ENCODE measurements around the gene FEM1B. TPM values are rescaled to one million over a fixed set of nuclear protein-coding genes. Genes with fewer than 3 reads are reported as not detected.
A peak's percentile ranks its signal among the peaks of the same experiment; 100 is the strongest.

FEM1B gene
- polyA plus RNA-seq, 2 of the 4 experiments (the other 2 are of a cell fraction) = 19.5 to 59.1 TPM

DNA sequence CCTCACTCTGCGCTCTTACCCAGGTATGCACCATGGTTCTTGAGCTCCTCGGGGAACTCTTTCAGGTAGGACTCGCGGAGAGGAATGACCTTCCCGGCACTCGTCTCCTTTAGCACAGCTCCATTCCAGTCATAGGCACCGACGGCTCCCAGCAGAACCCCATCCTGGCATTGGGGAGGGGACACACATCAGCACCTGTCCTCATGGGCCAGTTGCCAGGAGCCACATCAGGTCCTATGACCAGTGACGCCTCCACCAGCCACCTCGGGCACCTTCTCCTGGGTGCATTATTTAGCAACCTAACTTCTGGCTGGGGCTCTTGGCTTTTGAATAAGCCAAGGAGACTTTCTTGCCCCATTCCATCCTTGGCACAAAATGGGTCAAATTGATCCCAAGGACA lies 61.9 kb downstream of the FEM1B start:
- DNase-seq (ENCODE audit: low read depth in 1 of 2, low spot score in 1 of 2) (no peak), ATAC-seq (no peak), FAIRE-seq (no peak)
- WGBS (ENCODE audit: missing lambda C conversion rate) = 87% methylated on average over 10 of the region's 10 CpGs
- no peak overlapping the region for H3K27ac ChIP-seq
- peaks cover 24% of the 10 kb centered on the region for H3K4me1 ChIP-seq
- H3K4me2 ChIP-seq = no peak overlapping the region
- H3K4me3 ChIP-seq = no peak overlapping the region
- ChIA-PET CTCF (interaction anchor here (1.4 kb wide), 1 partner anchor 33 kb away, joined by 3 read pairs; no protein-coding TSS in a partner anchor), POLR2A (no interaction called here)
- H3K9me3 ChIP-seq = no peaks in the 10 kb centered on the region
- TF ChIP-seq CHD4 (IDR thresholded peaks at IDR 0.05; ENCODE audit: borderline replicate concordance) = no peak
- TF ChIP-seq BCL3 (IDR thresholded peaks at IDR 0.05) = no peak
- no peak for TF ChIP-seq HOXA7 (CRISPR knock-in tag; IDR thresholded peaks at IDR 0.05)
- no peak for TF ChIP-seq JUN (IDR thresholded peaks at IDR 0.05)
- no peak for TF ChIP-seq RCOR1 (IDR thresholded peaks at IDR 0.05; ENCODE audit: low read depth, low read length)
- TF ChIP-seq CBX2 (IDR thresholded peaks at IDR 0.05; ENCODE audit: borderline replicate concordance, low read depth) = no peak
- TF ChIP-seq E2F6 (IDR thresholded peaks at IDR 0.05; ENCODE audit: borderline replicate concordance, low read depth) = no peak
- TF ChIP-seq, protein P1, sequence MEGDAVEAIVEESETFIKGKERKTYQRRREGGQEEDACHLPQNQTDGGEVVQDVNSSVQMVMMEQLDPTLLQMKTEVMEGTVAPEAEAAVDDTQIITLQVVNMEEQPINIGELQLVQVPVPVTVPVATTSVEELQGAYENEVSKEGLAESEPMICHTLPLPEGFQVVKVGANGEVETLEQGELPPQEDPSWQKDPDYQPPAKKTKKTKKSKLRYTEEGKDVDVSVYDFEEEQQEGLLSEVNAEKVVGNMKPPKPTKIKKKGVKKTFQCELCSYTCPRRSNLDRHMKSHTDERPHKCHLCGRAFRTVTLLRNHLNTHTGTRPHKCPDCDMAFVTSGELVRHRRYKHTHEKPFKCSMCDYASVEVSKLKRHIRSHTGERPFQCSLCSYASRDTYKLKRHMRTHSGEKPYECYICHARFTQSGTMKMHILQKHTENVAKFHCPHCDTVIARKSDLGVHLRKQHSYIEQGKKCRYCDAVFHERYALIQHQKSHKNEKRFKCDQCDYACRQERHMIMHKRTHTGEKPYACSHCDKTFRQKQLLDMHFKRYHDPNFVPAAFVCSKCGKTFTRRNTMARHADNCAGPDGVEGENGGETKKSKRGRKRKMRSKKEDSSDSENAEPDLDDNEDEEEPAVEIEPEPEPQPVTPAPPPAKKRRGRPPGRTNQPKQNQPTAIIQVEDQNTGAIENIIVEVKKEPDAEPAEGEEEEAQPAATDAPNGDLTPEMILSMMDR (IDR thresholded peaks at IDR 0.05) = no peak
- no peak for TF ChIP-seq ESRRA (IDR thresholded peaks at IDR 0.05; ENCODE audit: borderline replicate concordance, low read length)

DNA sequence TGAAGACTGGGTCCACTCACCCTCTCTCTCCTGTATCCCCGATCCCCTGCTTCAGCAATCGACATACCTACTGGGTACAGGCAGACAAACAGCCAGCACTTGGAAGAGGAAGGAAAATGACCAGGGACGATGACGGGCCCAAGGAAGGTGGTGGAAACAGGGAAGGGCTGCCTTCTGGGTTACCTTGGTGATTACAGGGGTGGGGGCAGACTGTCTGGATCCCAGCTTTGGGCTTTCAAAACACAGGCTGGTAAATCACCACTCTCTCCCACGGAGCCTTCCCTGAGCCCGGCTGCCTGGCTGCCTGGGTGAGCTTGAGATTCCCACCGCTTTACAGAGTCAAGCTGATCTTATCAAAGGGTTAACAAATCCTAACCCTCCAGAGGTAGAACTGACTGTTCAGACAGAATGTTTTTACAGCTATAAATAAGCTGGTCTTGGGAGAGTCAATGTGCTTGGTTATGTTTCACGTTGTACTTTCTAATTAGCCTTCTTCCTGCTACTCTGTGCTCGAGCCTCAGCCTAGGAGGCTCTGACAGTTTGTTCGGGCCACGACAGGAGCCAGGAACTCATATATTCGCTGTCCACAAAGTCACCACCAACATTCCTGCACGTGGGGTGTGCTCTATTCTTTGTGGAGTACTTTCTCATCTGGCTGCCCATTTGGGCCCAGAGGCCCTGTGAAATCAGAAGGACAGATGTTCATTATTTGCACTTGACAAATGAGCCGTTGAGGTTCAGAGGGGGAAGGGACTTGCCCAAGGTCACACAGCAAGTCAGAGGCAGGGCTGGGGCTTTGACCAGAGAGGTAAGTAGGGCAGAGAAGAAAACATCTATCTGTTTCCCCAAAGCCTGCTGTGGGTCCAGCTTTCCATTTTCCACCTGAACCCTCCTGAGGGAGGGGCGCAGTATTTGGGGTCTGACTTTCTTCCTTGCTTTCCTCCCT lies 63.5 kb downstream of the FEM1B start:
- FAIRE-seq (no peak), DNase-seq (ENCODE audit: low read depth in 1 of 2, low spot score in 1 of 2) (no peak), ATAC-seq (no peak)
- ChIA-PET CTCF (interaction anchor here (0.7 to 8.6 kb wide), 5 partner anchors 9 to 333 kb away, joined by 3 to 58 read pairs (median 4); no protein-coding TSS in a partner anchor), POLR2A (no interaction called here)
- no peak overlapping the region for H3K4me2 ChIP-seq
- H3K27ac ChIP-seq = peak overlapping the region in 1 of 2 experiments; percentile 11; a peak in 1 of 6 replicates
- peaks cover 11% of the 10 kb centered on the region; the same call in 1 of the 3 replicates for H3K4me1 ChIP-seq
- H3K9me3 ChIP-seq = no peaks in the 10 kb centered on the region
- WGBS (ENCODE audit: missing lambda C conversion rate) = 71% methylated on average over 15 of the region's 15 CpGs
- TF ChIP-seq JUN (IDR thresholded peaks at IDR 0.05) (0 out of 5 replicates have a peak, but pooled peaks of 1 of the 2 experiments have one; percentile 20), RAD21 (conservative IDR thresholded peaks at IDR 0.05 in 1 of 2, IDR thresholded peaks at IDR 0.05 in 1 of 2) (no peak)
- H3K4me3 ChIP-seq = no peak overlapping the region

DNA sequence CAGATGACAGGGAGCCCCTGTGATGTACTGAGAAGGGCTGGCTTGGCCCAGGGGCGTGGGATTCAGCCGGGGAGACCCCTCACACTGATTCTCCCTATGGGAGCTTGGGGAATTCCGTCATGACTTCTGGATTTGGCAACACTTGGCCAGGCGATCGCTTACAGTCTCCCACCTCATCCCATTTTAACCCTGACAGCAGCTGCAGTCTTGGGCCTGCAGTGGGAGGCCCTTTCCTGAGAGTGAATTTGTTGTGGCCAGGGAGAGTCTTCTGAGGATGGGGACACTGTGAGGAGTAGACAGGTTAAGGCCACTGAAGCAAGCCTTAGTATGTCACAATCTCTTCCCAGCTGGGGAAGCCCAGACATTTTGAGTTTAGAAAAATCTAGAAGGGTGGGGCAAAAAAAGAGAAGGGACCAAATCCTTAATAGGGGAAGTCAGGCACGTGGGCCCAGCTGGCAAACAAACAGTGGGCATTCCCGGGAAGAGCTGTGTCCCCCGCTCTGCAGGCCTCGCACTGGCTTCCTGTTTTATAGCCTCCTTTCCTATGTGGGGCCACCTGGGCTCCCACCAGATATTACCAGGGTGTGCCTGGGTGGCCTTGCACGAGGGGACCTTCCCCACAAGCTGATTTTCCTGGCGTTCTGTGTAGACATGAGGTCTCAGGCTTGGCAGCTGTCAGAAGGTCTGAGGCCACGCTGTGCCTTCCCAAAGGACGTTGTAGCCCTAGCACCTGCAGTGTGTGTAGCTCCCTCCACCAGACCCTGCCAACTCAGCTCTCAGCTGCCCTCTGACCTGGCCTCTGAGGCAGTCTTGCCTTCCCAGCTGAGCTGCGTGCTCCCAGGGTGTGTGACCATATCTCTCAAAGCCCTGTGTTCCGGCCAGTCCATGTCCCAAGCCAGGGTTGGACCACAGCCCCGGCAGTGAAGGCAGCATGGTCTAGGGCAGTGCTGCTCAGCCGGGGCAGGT lies 64.5 kb downstream of the FEM1B start:
- H3K27ac ChIP-seq = peak overlapping the region; percentile 10 to 11; a peak in 2 of 6 replicates
- POLR2A ChIA-PET = no interaction called here
- DNase-seq (ENCODE audit: low read depth in 1 of 2, low spot score in 1 of 2) = no peak
- peak in 1 of 2 experiments; percentile 12; a peak in 2 of 6 replicates for ATAC-seq
- no peak overlapping the region for H3K4me3 ChIP-seq
- no peak overlapping the region for H3K4me2 ChIP-seq
- WGBS (ENCODE audit: missing lambda C conversion rate) = 76% methylated on average over 16 of the region's 17 CpGs
- CTCF ChIA-PET = interaction anchor here (0.7 to 8.6 kb wide), 9 partner anchors 7 to 332 kb away, joined by 3 to 58 read pairs (median 4); no protein-coding TSS in a partner anchor
- H3K4me1 ChIP-seq = peaks cover 11% of the 10 kb centered on the region; the same call in 1 of the 3 replicates
- FAIRE-seq = no peak
- H3K9me3 ChIP-seq = no peaks in the 10 kb centered on the region
- TF ChIP-seq BHLHE40 (IDR thresholded peaks at IDR 0.05; ENCODE audit: low read depth, low read length) (no peak), TP53 (CRISPR knock-in tag; IDR thresholded peaks at IDR 0.05) (no peak), GATA3 (IDR thresholded peaks at IDR 0.05; ENCODE audit: borderline replicate concordance) (no peak), BCL3 (IDR thresholded peaks at IDR 0.05) (no peak), CHD4 (IDR thresholded peaks at IDR 0.05; ENCODE audit: borderline replicate concordance) (no peak), REST (IDR thresholded peaks at IDR 0.05) (no peak), POLR2AphosphoS2 (conservative IDR thresholded peaks at IDR 0.05; ENCODE audit: low read length) (no peak), MYC (IDR thresholded peaks at IDR 0.05; ENCODE audit: borderline replicate concordance, low read length) (no peak), POLR2A (IDR thresholded peaks at IDR 0.05; ENCODE audit: low read length) (no peak), EHF (CRISPR knock-in tag; IDR thresholded peaks at IDR 0.05) (no peak)
- TF ChIP-seq, protein P2, sequence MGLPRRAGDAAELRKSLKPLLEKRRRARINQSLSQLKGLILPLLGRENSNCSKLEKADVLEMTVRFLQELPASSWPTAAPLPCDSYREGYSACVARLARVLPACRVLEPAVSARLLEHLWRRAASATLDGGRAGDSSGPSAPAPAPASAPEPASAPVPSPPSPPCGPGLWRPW (IDR thresholded peaks at IDR 0.05) = no peak
